GM19035 (cell line): Measurements from ENCODE around the gene ACTN4.
"Not testable (repeated sequence)": the region's sequence is repeated elsewhere in the genome, so short reads cannot be mapped to it uniquely, and the experiment has no call there.

Experiments used
- ATAC-seq: cut with Tn5 transposase; IDR thresholded peaks from one replicate; pipeline ENCODE4 v1.9.1; 2021; ENCODE audit not compliant: unreplicated experiment

ACTN4 gene

DNA sequence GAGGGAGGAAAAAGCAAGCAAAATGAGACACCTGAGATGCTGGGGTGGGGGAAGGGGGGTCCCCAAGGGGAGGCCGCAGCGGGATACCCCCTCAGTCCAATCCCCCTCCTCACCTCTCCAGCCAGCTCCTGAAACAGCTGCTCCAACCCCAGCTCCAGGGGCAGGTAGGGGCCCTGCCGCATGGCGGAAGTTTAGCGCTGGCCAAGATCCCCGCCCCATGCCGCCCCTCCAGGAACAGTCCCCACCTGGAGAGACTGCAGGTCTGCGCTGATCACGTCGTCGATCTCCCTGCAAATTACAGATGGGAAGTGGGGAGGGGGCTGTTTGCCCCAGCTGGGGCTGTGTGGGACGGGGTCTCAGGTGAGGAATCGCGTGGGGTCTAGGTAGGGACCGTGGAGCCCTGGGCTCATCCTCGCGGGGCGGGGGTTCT, 87.8 kb downstream of the ACTN4 start:
- ATAC-seq, result no peak

GRCh38 chr19:38736036-38736412, 88.6 kb downstream of the ACTN4 start:
- no peak for ATAC-seq

- no peak for ATAC-seq
Measured at GRCh38 chr19:38736413-38737280, 89.2 kb downstream of the ACTN4 start.

GRCh38 chr19:38737281-38737865, 89.9 kb downstream of the ACTN4 start:
- no peak for ATAC-seq

DNA sequence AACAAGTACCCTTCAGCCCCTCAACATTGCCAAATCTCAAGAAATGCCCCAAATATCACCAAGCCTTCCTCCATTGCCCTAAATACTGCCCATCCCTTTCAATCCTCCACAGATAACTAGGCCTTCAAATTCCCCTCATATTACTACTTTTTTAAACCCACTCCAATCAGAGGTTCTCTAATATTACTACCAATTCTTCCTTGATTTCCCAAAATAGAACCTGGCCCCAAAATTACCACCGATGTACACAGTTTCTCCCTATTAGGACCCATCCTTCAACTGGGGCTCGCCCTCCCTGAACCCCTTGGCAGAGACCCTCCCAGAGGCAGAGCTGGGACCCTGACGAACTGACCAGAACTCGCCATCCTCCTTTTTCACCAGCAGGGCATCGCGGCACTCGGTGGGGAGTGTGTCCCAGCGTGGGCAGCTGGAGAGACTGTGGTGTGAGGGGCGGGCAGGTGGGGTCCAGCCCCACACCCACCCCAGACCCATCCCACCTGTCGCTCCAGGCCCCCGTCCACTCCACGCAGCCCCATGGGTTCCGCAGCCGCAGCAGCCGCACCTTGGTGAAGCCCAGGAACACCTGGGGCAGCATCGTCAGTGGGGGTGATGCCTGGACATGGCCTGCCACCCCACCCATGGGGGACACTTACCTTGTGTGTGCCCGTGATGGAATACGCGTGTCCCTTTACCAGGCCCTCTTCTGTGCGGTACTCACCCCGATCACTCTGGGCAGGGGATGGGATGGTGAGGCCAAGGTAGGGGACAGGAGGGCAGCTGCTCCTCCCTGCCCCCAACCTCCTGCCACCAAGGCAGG, 90.7 kb downstream of the ACTN4 start:
- ATAC-seq, result no peak

DNA sequence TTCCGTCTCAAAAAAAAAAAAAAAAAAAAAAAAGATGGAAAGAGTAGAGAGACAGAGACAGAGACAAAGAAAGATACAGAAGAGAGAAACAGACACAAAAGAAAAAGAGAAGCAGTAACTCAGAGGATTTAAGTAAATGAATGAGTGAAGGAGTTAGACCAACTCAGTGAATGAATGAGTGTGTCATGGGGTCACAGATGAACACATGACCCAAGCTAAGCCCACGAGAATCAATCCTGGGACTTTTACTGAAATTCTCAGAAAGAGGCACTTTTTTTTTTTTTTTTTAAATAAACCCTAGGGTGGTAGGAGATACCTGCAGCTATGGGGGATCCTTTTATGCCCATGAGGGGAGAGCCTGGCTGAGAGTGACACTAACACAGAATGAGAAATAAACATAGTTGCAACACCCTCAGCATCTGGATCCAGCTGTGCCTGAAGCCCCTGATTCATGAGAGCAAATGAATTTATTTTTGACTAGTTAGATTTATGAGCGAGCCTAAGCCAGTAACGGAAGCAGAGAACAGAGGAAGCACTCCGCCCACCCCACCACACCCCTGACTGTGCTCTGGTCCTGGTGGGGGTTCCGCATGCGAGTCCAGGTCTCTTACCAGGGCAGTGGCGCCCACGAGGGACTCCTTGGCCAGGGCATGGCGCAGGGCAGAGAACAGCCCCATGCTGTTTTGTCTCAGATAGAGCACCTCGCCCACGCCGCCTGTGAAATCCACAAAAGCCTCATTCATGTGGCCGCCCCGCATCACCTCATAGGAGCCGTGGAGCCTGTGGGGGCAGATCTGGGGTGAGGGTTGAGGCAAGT, 92.2 kb downstream of the ACTN4 start:
- ATAC-seq, result no peak

- ATAC-seq, result no peak
Measured at GRCh38 chr19:38740257-38740592, 92.8 kb downstream of the ACTN4 start.

DNA sequence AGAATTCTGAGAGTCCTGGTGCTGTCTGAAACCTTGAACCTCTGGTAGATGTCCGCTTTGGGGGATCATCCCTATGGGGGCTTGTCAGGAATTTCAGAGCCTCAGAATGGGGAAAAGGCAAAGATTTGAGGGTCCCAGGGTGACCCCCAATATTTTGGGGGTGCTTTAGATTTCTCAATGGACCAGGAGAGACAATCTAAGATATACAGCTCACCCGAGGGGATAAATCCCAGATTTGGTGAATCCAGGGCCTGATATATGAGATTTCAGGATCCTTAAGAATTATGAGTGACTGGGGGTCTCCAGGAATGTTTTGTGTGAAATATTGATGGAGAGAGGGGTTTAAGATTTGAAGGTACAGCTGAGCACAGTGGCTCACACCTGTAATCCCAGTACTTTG, 93.5 kb downstream of the ACTN4 start:
- no peak for ATAC-seq

DNA sequence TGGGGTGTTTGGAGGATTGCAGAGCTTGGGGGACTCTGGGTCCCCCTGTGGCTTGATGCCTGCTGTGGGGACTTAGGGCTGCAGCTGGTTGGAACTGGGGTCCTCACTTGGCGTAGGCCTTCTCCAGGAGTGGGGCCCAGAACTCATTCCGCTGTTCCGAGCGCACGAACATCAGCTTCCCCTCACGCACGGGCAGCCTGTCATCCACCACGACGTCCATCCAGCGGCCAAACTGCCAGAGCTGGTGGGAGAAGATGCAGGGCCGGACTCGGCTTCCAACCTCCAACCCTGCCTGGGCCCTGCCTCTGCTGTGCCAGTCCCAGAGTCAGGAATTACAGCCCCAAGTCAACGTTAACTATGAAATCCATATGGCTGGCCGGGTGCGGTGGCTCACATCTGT, 94.2 kb downstream of the ACTN4 start:
- ATAC-seq, result no peak

DNA sequence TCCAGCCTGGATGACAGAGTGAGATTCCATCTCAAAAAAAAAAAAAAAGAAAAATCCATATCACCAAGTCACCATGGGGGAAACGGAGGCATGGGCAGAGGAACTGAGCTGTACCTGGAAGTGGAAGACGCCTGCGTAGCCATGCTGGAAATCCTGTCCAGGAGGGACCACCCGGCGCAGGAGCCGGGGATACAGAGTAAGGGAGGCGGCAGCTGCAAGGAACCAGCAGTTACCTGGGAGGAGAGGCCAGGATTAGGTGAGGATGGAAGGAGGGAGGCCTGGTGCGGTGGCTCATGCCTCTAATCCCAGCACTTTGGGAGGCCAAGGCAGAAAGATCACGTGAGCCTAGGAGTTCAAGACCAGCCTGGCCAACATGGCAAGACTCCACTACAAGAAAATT, 94.8 kb downstream of the ACTN4 start:
- ATAC-seq, result no peak

- ATAC-seq, result no peak
Measured at GRCh38 chr19:38742906-38743305, 95.5 kb downstream of the ACTN4 start.

DNA sequence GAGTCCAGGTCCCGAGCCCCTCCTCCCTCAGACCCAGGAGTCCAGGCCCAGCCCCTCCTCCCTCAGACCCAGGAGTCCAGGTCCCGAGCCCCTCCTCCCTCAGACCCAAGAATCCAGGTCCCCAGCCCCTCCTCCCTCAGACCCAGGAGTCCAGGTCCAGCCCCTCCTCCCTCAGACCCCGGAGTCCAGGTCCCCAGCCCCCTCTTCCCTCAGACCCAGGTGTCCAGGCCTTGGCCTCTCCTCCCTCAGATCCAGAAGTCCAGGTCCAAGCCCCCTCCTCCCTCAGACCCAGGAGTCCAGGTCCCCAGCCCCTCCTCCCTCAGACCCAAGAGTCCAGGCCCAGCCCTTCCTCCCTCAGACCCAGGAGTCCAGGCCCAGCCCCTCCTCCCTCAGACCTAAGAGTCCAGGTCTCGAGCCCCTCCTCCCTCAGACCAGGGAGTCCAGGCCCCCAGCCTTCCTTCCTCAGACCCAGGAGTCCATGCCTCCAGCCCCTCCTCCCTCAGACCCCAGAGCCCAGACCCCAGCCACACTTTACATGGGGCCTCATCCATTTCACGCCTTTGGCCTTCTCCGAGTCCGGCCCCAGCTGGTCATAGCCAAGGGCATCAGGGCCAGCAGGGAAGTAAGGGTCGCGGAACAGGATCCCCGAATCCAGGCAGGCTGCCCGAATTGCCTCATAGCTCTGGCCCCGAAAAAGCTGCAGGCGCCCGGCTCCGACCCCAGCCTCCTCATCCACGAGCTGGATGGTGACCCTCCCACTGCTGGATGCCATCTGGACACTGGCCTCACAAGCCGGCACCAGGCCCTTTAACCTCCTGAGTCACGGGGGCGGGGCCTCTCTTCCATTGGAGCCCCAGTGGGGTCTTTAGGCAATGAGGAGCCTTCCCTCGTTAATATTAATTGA, 96.2 kb downstream of the ACTN4 start:
- no peak for ATAC-seq

DNA sequence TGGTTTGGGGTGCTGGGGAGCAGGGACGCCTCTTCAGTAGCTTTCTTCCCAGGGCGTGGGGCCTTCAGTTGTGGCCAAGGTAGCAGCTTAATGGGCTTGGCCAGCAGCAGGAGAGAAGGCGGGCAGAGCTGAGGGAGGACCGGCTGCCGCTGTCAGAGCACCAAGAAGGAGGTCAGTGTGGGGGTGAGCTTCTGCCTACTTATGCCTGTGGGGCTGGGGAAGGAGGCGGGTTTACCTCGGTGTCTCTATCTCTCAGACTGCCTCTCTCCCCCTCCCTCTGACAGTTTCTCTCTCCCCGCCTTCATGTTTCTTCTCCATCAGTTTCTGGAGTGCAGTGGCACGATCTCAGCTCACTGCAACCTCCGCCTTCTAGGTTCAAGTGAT, 96.8 kb downstream of the ACTN4 start, which contains the start of gene CAPN12:
Gene CAPN12 (minus strand): TSS at position 177 of the 384 bp plus-strand sequence. CDS start 309 bp downstream, outside the sequence.
- no peak for ATAC-seq

- no peak for ATAC-seq
Measured at GRCh38 chr19:38744874-38745273, 97.4 kb downstream of the ACTN4 start.

DNA sequence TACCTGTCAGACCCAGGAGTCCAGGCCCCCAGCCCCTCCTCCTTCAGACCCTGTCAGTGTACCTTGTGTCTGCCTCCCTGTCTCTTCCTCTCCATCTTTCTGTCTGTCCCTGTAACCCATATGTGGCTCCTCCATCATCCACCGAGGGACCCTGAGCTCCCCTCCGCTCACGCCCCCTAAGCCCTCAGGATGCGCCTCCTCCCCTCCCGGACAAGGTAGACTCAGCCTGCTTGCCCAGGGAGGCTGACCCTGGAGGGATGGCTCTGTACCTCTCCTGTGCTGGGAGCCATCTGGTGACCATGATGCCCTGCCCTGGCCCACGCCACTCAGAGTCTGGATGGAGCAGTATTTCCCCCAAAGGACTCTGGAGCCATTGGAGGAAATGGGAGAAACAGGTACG, 97.9 kb downstream of the ACTN4 start:
- ATAC-seq, result no peak

DNA sequence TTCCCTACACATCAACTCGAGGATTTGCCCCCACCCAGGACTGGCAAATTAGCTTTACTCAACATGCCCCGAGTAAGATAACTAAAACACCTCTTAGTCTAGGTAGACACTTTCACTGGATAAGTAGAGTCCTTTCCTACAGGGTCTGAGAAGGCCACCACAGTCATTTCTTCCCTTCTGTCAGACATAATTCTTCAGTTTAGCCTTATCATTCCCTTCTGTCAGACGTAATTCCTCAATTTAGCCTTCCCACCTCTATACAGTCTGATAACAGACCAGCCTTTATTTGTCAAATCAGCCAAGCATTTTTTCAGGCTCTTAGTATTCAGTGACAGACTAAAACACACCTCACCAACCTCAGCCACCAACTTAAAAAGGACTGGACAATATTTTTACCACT, 106.3 kb downstream of the ACTN4 start:
- ATAC-seq, result not testable (repeated sequence)

GRCh38 chr19:38754196-38754595, 106.7 kb downstream of the ACTN4 start:
- not testable (repeated sequence) for ATAC-seq

DNA sequence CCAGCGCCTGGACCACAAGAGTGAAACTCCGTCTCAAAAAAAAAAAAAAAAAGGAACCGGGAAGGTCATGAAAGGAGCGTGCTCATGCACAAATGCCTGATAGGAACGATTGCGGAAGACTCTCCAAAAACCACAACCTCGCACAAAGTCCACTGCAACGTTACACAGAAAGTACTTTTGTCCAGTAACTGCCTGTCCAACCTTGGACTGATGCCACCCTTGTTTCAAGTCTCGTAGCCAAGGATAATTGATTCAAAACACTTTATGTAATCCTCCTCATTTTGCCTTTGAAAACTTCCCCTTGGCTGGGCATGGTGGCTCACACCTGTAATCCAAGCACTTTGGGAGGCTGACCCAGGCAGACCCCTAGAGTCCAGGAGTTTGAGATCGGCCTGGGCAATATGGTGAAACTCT, 112.1 kb downstream of the ACTN4 start:
- no peak for ATAC-seq

DNA sequence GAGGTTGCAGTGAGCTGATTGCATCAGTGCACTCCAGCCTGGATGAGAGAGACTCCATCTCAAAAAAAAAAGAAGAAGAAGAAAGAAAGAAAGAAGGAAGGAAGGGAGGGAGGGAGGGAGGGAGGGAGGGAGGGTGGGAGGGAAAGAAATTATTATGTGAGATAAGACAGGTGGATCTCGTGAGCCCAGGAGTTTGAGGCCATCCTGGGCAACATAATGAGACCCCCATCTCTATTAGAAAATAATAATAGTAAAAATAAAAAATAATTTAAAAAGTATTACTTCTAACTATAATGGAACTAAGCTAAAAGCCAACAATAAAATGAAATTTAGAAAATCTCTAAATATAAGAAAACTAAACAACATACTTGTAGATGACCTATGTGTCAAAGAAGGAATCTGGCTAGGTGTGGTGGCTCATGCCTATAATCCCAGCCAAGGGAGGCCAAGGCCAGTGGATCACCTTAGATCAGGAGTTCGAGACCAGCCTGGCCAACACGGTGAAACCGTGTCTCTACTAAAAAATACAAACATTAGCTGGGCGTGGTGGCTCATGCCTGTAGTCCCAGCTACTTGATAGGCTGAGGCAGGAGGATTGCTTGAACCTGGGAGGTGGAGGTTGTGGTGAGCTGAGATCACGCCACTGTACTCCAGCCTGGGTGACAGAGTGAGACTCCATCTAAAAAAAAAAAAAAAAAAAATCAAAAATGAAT, 113.5 kb downstream of the ACTN4 start:
- not testable (repeated sequence) for ATAC-seq
